ENCODE results near the gene KIAA1755. TPM values are rescaled to one million over a fixed set of nuclear protein-coding genes. Genes with fewer than 3 reads are reported as not detected.
"Not testable (repeated sequence)": the region's sequence is repeated elsewhere in the genome, so short reads cannot be mapped to it uniquely, and the experiment has no call there.

KIAA1755 gene
- total RNA-seq, 1 donor from 2014 or later, result not detected

- peak in 1 of 2 donors; percentile 60 for DNase-seq (ENCODE audit: low read depth in 2 of 2)
Observed at GRCh38 chr20:38290829-38291814, 30.6 kb upstream of the KIAA1755 start.

DNA sequence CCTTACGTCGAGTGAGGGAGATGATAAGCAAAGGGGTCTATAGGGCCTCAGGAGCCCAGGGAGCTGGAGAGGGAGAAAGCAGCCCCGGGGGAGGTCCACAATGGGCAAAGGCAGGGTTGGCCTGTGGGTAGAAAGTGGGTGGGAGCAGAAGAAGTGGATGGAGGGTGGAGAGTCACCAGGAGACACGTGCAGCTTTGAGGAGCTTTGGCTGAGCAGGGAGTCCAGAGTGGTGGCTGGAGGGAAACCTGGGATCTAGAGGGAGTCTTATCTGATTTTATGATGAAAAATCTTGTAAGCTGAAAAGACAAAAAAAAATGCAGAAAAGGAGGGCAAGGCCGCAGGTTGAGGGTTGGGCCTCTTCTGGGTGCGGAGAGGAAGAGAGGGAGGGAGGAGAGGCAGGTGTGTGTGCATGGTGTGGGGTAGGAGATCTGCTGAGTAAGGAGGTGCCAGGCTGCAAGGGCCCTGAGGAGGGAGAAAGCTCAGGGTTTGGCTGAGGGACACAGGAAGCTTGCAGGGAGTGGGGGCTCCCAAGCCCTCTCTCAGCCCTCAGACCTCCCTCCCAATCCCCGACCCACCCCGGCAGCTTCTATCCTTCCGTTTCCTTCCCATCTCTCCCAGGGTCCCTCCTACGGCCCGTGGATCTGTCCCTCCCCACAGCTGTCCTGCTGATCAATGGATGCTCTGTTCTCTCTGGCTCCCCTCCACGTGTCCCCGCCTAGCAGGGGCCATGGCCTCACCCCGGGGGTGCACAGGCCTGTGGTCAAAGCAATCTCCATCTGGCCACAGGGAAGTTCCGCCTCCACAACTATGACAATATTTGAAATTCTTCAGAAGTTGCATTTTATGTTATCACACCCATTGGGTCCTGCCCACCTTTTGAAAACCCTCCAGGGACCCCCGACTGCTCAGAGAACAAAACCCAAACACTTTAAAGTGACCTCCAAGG, 26.3 kb upstream of the KIAA1755 start:
- no peak for DNase-seq (ENCODE audit: low read depth in 2 of 2)

- no peak for DNase-seq (ENCODE audit: low read depth in 2 of 2)
Observed at GRCh38 chr20:38284893-38285444, 24.4 kb upstream of the KIAA1755 start.

- not testable (repeated sequence) for DNase-seq (ENCODE audit: low read depth in 2 of 2)
Observed at GRCh38 chr20:38284066-38284650, 23.6 kb upstream of the KIAA1755 start.

DNA sequence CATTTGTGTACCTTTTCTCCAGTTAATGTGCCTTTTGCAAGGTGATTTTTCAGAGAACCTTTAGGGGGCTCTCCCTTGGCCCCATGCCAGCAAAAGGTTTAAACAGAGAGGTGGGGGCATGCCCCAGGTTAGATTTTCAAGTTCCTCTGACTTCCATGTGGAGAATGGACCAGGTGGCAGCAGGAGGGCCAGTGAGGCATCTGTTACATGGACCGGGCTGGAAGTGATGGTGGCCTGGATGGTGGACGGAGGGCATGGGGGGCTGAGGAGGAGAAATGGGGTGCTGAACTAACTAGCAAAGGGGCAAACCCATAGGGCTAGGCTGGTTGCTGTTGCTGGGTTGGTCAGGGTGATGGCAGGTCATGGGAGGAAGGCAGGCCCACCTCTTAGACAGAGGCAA, 22.7 kb upstream of the KIAA1755 start:
- no peak for DNase-seq (ENCODE audit: low read depth in 2 of 2)

DNA sequence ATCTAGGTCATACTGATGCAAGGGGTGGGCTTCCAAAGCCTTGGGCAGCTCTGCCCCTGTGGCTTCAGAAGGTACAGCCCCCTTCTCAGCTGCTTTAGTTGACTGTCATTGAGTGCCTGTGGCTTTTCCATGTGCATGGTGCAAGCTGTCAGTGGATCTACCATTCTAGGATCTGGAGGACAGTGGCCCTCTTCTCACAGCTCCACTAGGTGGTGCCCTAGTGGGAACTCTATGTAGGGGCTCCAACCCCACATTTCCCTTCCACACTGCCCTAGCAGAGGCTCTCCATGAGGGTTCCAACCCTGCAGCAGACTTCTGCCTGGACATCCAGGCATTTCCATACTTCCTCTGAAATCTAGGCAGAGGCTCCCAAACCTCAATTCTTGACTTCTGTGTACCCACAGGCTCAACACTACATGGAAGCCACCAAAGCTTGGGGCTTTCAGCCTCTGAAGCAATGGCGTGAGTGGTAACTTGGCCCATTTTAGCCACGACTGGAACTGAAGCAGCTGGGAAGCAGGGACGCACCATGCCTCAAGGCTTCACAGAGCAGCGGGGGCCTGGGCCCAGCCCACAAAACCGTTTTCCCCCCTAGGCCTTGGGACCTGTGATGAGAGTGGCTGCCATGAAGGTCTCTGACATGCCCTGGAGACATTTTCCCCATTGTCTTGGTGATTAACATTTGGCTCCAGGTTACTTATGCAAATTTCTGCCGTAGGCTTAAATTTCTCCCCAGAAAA, 20.8 kb upstream of the KIAA1755 start:
- DNase-seq (ENCODE audit: low read depth in 2 of 2), result not testable (repeated sequence)

DNA sequence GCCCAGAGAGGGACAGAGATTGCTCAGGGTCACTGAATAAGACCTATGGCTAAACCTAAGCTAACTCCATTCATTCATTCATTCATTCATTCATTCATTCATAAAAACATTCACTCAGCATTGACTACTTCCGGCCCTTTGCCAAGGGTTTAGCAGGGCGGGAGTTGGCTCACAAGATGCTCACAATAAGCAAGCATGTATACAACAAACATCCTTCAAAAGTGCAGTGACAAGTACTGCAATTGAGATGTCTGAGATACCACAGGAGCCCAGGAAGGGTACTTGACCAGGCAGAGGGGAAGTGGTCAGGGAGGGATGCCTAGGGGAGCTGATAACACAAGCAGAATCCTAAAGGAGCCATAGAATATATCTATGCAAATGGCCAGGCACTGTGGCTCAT, 18.2 kb upstream of the KIAA1755 start:
- no peak for DNase-seq (ENCODE audit: low read depth in 2 of 2)

GRCh38 chr20:38278131-38278530, 17.6 kb upstream of the KIAA1755 start:
- no peak for DNase-seq (ENCODE audit: low read depth in 2 of 2)

GRCh38 chr20:38277691-38278090, 17.2 kb upstream of the KIAA1755 start:
- no peak for DNase-seq (ENCODE audit: low read depth in 2 of 2)

DNA sequence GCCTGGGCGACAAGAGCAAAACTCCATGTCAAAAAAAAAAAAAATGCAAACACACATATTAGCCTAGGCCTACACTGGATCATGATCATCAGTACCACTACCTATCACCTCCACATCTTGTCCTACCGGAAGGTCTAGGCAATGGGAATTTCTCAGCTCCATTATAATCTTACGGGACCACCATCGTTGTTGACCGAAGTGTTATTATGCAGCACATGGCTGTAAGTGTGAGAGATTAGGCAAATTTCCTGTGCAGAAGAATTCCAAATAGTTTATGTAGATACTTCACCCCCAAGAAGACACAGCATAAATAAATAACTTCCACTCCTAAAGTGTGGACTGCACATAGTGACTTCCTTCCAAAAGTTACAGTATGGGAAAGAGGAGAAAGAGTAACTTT, 16.8 kb upstream of the KIAA1755 start:
- no peak for DNase-seq (ENCODE audit: low read depth in 2 of 2)

GRCh38 chr20:38275815-38276550, 15.4 kb upstream of the KIAA1755 start:
- DNase-seq (ENCODE audit: low read depth in 2 of 2), result peak; percentile 39 to 89

DNA sequence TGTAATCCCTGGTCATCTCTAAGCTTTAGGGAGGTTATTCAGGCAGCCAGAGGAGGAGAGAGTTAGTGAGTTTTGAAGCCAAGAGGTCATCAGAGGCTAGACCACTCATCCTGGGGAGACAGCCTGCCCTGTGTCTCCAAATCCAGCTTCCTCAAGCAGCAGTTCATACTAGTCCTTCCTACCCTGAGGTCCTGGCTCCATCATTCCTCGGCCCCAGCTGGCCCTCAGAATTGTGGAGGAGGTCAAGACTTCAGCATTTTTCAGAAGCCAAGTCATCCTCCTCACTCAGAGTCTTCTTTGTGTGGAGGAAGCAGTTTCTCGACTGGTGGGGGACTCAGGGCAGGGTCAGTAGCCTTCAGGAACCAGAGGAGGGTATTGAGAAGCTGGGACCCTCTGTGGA, 12.4 kb upstream of the KIAA1755 start:
- DNase-seq (ENCODE audit: low read depth in 2 of 2), result peak in 1 of 2 donors; percentile 28

- peak in 1 of 2 donors; percentile 43 for DNase-seq (ENCODE audit: low read depth in 2 of 2)
Observed at GRCh38 chr20:38272398-38272797, 11.9 kb upstream of the KIAA1755 start.

DNA sequence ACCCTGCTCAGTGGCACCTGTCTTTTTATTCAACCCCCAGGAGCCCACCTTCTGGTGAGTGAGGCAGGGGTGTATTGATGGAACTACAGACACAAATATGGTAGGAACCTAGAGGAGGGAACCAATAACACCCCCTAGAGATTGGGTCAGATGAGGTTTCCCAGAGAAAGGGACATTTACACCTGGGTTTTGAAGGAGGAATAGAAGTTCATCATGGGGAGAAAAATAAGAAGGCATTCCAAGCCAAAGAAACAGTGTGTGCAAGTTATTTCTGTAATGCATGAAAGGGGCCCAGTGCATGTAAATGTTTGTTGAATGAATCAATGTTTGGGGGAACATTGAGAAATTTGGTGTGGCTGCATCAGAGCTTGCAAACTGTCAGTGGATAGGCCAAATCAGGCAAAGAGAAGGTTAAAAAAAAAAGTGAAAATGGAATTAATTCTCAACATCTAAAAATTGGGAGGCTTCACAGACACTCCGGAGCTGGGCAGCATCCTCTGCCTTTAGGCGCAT, 11.1 kb upstream of the KIAA1755 start:
- DNase-seq (ENCODE audit: low read depth in 2 of 2), result no peak

DNA sequence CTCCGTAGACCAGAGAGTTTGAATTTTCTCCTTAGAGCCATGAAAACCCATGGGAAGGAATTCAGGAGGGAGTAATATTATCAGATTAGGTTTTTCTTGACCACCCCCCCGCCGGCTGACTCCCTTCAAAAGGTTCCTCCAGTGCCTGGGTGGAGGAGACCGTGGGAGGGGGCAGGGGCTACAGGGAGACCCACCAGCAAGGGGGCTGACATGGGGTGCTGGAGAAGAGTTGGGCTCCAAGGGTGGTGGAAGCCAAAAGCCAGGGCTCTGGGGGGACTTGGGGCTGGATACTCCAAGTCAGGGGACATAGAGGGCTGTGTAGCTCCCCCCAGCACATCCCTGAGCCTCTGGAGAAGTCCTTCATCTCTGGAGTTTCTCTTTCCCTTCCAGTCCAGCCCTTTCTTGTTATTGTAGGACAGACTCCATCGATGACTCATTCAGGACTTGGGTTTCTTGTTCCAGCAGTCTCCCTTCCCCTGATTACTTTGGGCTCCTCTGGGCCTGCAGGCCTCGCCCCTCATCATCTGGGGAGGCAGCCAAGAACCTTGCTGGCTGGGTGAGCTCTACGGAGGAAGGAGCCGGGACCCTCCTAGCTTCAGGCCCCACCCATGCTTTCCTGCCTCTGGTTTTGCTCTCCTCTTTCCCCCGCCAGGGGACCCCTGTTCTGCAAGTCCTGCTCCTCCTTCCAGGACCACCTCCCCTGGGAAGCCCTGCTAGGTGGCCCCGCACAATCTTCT, 10.5 kb upstream of the KIAA1755 start:
- DNase-seq (ENCODE audit: low read depth in 2 of 2), result peak in 1 of 2 donors; percentile 92

- no peak for DNase-seq (ENCODE audit: low read depth in 2 of 2)
Observed at GRCh38 chr20:38269715-38270114, 9.2 kb upstream of the KIAA1755 start.

- no peak for DNase-seq (ENCODE audit: low read depth in 2 of 2)
Observed at GRCh38 chr20:38269040-38269439, 8.5 kb upstream of the KIAA1755 start.

GRCh38 chr20:38267901-38268514, 7.5 kb upstream of the KIAA1755 start:
- no peak for DNase-seq (ENCODE audit: low read depth in 2 of 2)
